Breast epithelium (tissue), 4 donors: ENCODE results near the gene CHST10. TPM values are rescaled to one million over a fixed set of nuclear protein-coding genes. Genes with fewer than 3 reads are reported as not detected.

Experiments used
- DNase-seq, 2 donors: peaks; one replicate each; pipeline ENCODE4 v3.0.0-alpha.2; 2019; ENCODE audit warnings: low spot score in 2 of 2
- H3K27ac ChIP-seq, 2 donors: fragments of 200-600 bp; sonication (generic) in 1 of 2; one replicate each; pipeline ENCODE4 v1.5.1; 2016 to 2019; ENCODE audit warnings: mild to moderate bottlenecking in 1 of 2
- H3K27me3 ChIP-seq, 2 donors: fragments of 200-600 bp; sonication (generic) in 1 of 2; one replicate each; pipeline versions ENCODE4 v1.5.1 to v1.6.0; 2017 to 2019; ENCODE audit warnings: control low read depth in 1 of 2, mild to moderate bottlenecking in 1 of 2
- H3K36me3 ChIP-seq: fragments of 200-600 bp; one replicate; pipeline ENCODE4 v1.5.1; 2019
- H3K4me1 ChIP-seq, 2 donors: fragments of 200-600 bp; sonication (generic); one replicate each; pipeline ENCODE4 v1.5.1; 2016 to 2019; ENCODE audit warnings: control low read depth in 1 of 2
- H3K4me3 ChIP-seq, 3 donors: fragments of 200-600 bp; sonication (generic); 1 replicate in 2 of 3; 2 replicates in 1 of 3; pipeline ENCODE4 v1.5.1; 2016 to 2019; ENCODE audit warnings: mild to moderate bottlenecking in 3 of 3, moderate library complexity in 2 of 3
- H3K9me3 ChIP-seq, 2 donors: fragments of 200-600 bp; sonication (generic) in 1 of 2; one replicate each; pipeline ENCODE4 v1.5.1; 2016 to 2019; ENCODE audit warnings: control low read depth in 1 of 2
- POLR2A ChIP-seq: fragments of 450-650 bp; IDR thresholded peaks from one replicate; pipeline ENCODE4 v1.6.1; 2016; ENCODE audit warnings: antibody characterized with exemption, mild to moderate bottlenecking, moderate library complexity
- POLR2AphosphoS5 ChIP-seq, 3 donors: sonication (generic); formaldehyde crosslinking; IDR thresholded peaks; one replicate each; pipeline ENCODE4 v1.6.1; 2017; ENCODE audit warnings: antibody characterized with exemption in 3 of 3
- intact Hi-C: fragments of 100-400 bp; cut with DNase I; formaldehyde crosslinking; loops from one replicate; pipeline ENCODE4 v1.15.1; 2023; ENCODE audit warnings: low total_unique reads
- total RNA-seq, 3 donors: library from RNA; depleted of rRNA; stranded (reverse); fragments of >200 nt; gene quantifications; one replicate each; pipeline ENCODE4 v1.1.0, GENCODE V29; 2016
- TF ChIP-seq, protein P1 (sequence below), 3 donors: fragments of 450-650 bp; IDR thresholded peaks; one replicate each; pipeline ENCODE4 v1.5.1; 2016 to 2017; ENCODE audit warnings: antibody characterized with exemption in 3 of 3, mild to moderate bottlenecking in 3 of 3, moderate library complexity in 3 of 3

CHST10 gene
- total RNA-seq, 3 donors from 2014 or later: 4.5 to 17.0 (median 8.3) TPM

DNA sequence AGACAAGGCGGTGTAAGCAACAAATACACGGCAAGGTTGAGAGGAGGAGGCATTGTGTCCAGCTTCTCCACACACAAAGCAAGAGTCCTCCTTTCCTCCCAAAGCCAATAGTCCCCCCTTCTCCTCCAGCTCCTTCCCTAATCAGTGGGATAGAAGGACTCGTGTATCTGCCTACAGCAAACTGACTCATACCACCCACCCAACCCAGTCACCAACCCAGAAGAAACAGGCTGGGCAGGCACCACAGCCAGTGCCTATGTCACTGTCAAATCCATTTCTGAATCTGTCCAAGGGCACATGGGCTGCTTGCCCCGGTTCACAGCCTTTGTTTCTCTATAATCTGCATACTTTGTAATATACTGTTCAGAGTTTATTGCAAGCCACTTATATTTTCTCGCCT is 33.6 kb upstream of the CHST10 start:
- Histone ChIP-seq H3K4me1 (no peaks in the 10 kb centered on the region), H3K27ac (no peak overlapping the region), H3K9me3 (peaks cover 0 to under 1% of the 10 kb centered on the region in 2 donors), H3K36me3 (no peaks in the 10 kb centered on the region), H3K4me3 (no peak overlapping the region), H3K27me3 (no peaks in the 10 kb centered on the region)
- no peak for DNase-seq
- intact Hi-C loops: no loop called here
- TF ChIP-seq POLR2AphosphoS5 (IDR thresholded peaks at IDR 0.05): no peak
- TF ChIP-seq POLR2A: no peak
- TF ChIP-seq, protein P1, sequence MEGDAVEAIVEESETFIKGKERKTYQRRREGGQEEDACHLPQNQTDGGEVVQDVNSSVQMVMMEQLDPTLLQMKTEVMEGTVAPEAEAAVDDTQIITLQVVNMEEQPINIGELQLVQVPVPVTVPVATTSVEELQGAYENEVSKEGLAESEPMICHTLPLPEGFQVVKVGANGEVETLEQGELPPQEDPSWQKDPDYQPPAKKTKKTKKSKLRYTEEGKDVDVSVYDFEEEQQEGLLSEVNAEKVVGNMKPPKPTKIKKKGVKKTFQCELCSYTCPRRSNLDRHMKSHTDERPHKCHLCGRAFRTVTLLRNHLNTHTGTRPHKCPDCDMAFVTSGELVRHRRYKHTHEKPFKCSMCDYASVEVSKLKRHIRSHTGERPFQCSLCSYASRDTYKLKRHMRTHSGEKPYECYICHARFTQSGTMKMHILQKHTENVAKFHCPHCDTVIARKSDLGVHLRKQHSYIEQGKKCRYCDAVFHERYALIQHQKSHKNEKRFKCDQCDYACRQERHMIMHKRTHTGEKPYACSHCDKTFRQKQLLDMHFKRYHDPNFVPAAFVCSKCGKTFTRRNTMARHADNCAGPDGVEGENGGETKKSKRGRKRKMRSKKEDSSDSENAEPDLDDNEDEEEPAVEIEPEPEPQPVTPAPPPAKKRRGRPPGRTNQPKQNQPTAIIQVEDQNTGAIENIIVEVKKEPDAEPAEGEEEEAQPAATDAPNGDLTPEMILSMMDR (IDR thresholded peaks at IDR 0.05): no peak

GRCh38 chr2:100446696-100447095 is 29.2 kb upstream of the CHST10 start:
- H3K27me3 ChIP-seq: no peaks in the 10 kb centered on the region
- H3K36me3 ChIP-seq: no peaks in the 10 kb centered on the region
- intact Hi-C loops: no loop called here
- no peak overlapping the region for H3K27ac ChIP-seq
- no peaks in the 10 kb centered on the region for H3K4me1 ChIP-seq
- TF ChIP-seq POLR2A (no peak), POLR2AphosphoS5 (IDR thresholded peaks at IDR 0.05) (no peak)
- TF ChIP-seq, protein P1 (IDR thresholded peaks at IDR 0.05): no peak
- no peak for DNase-seq
- no peaks in the 10 kb centered on the region for H3K9me3 ChIP-seq
- no peak overlapping the region for H3K4me3 ChIP-seq

DNA sequence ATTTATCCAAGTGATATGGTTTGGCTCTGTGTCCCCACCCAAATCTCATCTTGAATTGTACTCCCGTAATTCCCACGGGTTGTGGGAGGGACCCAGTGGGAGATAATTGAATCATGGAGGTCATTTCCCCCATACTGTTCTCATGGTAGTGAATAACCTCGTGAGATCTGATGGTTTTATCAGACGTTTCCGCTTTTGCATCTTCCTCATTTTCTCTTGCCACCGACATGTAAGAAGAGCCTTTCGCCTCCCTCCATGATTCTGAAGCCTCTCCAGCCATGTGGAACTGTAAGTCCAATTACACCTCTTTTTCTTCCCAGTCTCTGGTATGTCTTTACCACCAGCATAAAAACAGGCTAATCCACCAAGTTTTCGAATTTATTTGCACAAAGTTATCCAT is 20.3 kb upstream of the CHST10 start:
- no peak overlapping the region for H3K4me3 ChIP-seq
- peaks cover 0 to 4% of the 10 kb centered on the region in 2 donors for H3K9me3 ChIP-seq
- DNase-seq: no peak
- TF ChIP-seq POLR2AphosphoS5 (IDR thresholded peaks at IDR 0.05) (no peak), POLR2A (no peak)
- TF ChIP-seq, protein P1 (IDR thresholded peaks at IDR 0.05): no peak
- H3K27me3 ChIP-seq: no peaks in the 10 kb centered on the region
- intact Hi-C loops: no loop called here
- no peaks in the 10 kb centered on the region for H3K4me1 ChIP-seq
- no peaks in the 10 kb centered on the region for H3K36me3 ChIP-seq
- no peak overlapping the region for H3K27ac ChIP-seq

DNA sequence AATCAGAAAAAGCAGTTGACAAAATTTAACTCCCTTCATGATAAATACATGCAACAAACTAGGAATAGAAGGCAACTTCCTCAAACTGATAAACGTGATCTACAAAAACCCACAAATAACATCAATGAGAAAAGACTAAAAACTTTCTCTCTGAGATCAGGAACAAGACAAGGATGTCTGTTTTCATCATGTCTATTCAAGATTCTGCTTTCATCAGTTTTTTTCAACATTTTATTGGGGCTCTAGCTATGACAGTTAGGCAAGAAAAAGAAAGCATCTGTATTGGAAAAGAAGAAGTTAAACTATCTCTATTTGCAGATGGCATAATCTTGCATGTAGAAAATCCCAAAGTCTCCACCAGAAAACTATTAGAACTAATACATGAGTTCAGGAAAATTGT is 12.3 kb upstream of the CHST10 start:
- Histone ChIP-seq H3K4me3 (no peak overlapping the region), H3K4me1 (no peaks in the 10 kb centered on the region), H3K36me3 (no peaks in the 10 kb centered on the region), H3K27me3 (no peaks in the 10 kb centered on the region), H3K27ac (no peak overlapping the region), H3K9me3 (peaks cover 0 to 12% of the 10 kb centered on the region in 2 donors)
- intact Hi-C loops: no loop called here
- no peak for DNase-seq
- no peak for TF ChIP-seq POLR2AphosphoS5 (IDR thresholded peaks at IDR 0.05)
- no peak for TF ChIP-seq POLR2A
- TF ChIP-seq, protein P1 (IDR thresholded peaks at IDR 0.05): no peak

- H3K4me3 ChIP-seq: no peak overlapping the region
- DNase-seq: peak in 1 of 2 donors; percentile 33
Observed at GRCh38 chr2:100427627-100428258, 10.3 kb upstream of the CHST10 start.

More at GRCh38 chr2:100427627-100428258, 10.3 kb upstream of the CHST10 start:
- no peak overlapping the region for H3K27ac ChIP-seq
- TF ChIP-seq POLR2A: no peak
- TF ChIP-seq, protein P1 (IDR thresholded peaks at IDR 0.05): peak in 2 of 3 donors; percentile 11 to 12
- peaks cover 0 to 12% of the 10 kb centered on the region in 2 donors for H3K9me3 ChIP-seq
- H3K36me3 ChIP-seq: no peaks in the 10 kb centered on the region
- no peaks in the 10 kb centered on the region for H3K27me3 ChIP-seq
- no peaks in the 10 kb centered on the region for H3K4me1 ChIP-seq
- intact Hi-C loops: no loop called here
